ENCODE data around the gene ZRANB1. TPM values are rescaled to one million over a fixed set of nuclear protein-coding genes. Genes with fewer than 3 reads are reported as not detected.

ZRANB1 gene
- total RNA-seq, 1 donor from 2014 or later, result 18.7 TPM

GRCh38 chr10:124949543-124949942 lies 7.6 kb downstream of the ZRANB1 start:
- intact Hi-C loops (cut with DNase I), result no loop called here
- TF ChIP-seq CTCF (IDR thresholded peaks at IDR 0.05), result no peak
- no peaks in the 10 kb centered on the region for H3K27me3 ChIP-seq (ENCODE audit: low read depth)
- no peak overlapping the region for H3K27ac ChIP-seq
- H3K4me3 ChIP-seq, result no peak overlapping the region
- peaks cover 8% of the 10 kb centered on the region for H3K36me3 ChIP-seq
- DNase-seq (no peak), ATAC-seq (no peak)
- H3K4me1 ChIP-seq, result peaks cover 37% of the 10 kb centered on the region
- H3K9me3 ChIP-seq, result no peaks in the 10 kb centered on the region

- intact Hi-C loops (cut with DNase I), result no loop called here
- H3K4me3 ChIP-seq, result no peak overlapping the region
- H3K36me3 ChIP-seq, result peaks cover 8% of the 10 kb centered on the region
- no peak for TF ChIP-seq CTCF (IDR thresholded peaks at IDR 0.05)
- DNase-seq (no peak), ATAC-seq (no peak)
- no peaks in the 10 kb centered on the region for H3K9me3 ChIP-seq
- no peaks in the 10 kb centered on the region for H3K27me3 ChIP-seq (ENCODE audit: low read depth)
- peaks cover 33% of the 10 kb centered on the region for H3K4me1 ChIP-seq
- H3K27ac ChIP-seq, result no peak overlapping the region
Observed at GRCh38 chr10:124952123-124952522, 10.2 kb downstream of the ZRANB1 start.

- H3K4me3 ChIP-seq, result no peak overlapping the region
- no peaks in the 10 kb centered on the region for H3K9me3 ChIP-seq
- no peak overlapping the region for H3K27ac ChIP-seq
- no peak for TF ChIP-seq CTCF (IDR thresholded peaks at IDR 0.05)
- intact Hi-C loops (cut with DNase I), result no loop called here
- peaks cover 6% of the 10 kb centered on the region for H3K36me3 ChIP-seq
- DNase-seq, result no peak
- no peaks in the 10 kb centered on the region for H3K27me3 ChIP-seq (ENCODE audit: low read depth)
- ATAC-seq, result peak in 1 of 2 donors; percentile 67
- H3K4me1 ChIP-seq, result peaks cover 37% of the 10 kb centered on the region
Observed at GRCh38 chr10:124953421-124953820, 11.5 kb downstream of the ZRANB1 start.

DNA sequence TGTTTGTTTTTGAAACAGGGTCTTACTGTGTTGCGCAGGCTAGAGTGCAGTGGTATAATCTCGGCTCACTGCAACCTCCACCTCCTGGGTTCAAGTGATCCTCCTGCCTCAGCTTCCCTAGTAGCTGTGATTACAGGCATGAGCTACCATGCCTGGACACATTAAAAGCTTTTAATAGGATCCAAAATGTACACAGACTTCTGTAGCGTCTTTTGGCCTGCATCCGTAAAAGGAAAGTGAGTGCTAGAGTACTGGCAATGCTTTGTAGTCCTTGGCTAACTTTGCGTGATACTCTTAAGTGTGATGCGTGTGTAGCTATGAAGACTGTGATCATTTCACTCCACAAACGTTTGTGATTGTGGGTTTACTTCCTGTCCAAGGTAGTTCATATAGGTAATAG lies 13.3 kb downstream of the ZRANB1 start:
- Histone ChIP-seq H3K9me3 (no peaks in the 10 kb centered on the region), H3K36me3 (no peaks in the 10 kb centered on the region), H3K27ac (no peak overlapping the region), H3K4me3 (no peak overlapping the region), H3K27me3 (ENCODE audit: low read depth) (no peaks in the 10 kb centered on the region), H3K4me1 (peaks cover 38% of the 10 kb centered on the region)
- no peak for TF ChIP-seq CTCF (IDR thresholded peaks at IDR 0.05)
- ATAC-seq, result no peak
- no peak for DNase-seq
- intact Hi-C loops (cut with DNase I), result no loop called here

- no peak overlapping the region for H3K27ac ChIP-seq
- H3K27me3 ChIP-seq (ENCODE audit: low read depth), result no peaks in the 10 kb centered on the region
- DNase-seq (no peak), ATAC-seq (no peak)
- peaks cover 38% of the 10 kb centered on the region for H3K4me1 ChIP-seq
- H3K36me3 ChIP-seq, result no peaks in the 10 kb centered on the region
- no peaks in the 10 kb centered on the region for H3K9me3 ChIP-seq
- intact Hi-C loops (cut with DNase I), result no loop called here
- no peak for TF ChIP-seq CTCF (IDR thresholded peaks at IDR 0.05)
- H3K4me3 ChIP-seq, result no peak overlapping the region
Observed at GRCh38 chr10:124955868-124956267, 13.9 kb downstream of the ZRANB1 start.

DNA sequence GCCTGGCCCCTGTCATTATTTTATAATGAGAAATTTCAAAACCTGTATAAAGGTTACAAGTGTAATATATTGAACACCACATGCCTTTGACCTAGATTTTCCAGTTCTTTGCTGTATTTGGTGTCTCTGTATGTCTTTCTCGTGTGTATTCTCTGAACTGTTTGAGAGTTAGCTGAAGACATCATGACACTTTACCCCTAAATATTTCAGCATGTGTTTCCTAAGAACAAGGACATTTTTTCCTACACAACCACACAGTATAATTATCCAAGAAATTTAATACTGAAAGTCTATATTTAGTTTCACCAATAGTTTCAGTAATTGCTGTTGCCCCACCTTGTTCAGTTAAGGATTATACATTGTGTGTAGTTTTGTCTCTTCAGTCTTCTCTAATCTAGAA lies 14.8 kb downstream of the ZRANB1 start:
- intact Hi-C loops (cut with DNase I), result no loop called here
- ATAC-seq, result no peak
- no peak overlapping the region for H3K4me3 ChIP-seq
- DNase-seq, result no peak
- no peaks in the 10 kb centered on the region for H3K9me3 ChIP-seq
- no peak overlapping the region for H3K27ac ChIP-seq
- no peak for TF ChIP-seq CTCF (IDR thresholded peaks at IDR 0.05)
- H3K27me3 ChIP-seq (ENCODE audit: low read depth), result no peaks in the 10 kb centered on the region
- peaks cover 38% of the 10 kb centered on the region for H3K4me1 ChIP-seq
- no peaks in the 10 kb centered on the region for H3K36me3 ChIP-seq

All from lower lobe of right lung (tissue), 2 donors.